ENCODE measurements around the gene TSPAN18. TPM values are rescaled to one million over a fixed set of nuclear protein-coding genes. Genes with fewer than 3 reads are reported as not detected.

TSPAN18 gene
- total RNA-seq, 1 donor: 5.8 TPM

DNA sequence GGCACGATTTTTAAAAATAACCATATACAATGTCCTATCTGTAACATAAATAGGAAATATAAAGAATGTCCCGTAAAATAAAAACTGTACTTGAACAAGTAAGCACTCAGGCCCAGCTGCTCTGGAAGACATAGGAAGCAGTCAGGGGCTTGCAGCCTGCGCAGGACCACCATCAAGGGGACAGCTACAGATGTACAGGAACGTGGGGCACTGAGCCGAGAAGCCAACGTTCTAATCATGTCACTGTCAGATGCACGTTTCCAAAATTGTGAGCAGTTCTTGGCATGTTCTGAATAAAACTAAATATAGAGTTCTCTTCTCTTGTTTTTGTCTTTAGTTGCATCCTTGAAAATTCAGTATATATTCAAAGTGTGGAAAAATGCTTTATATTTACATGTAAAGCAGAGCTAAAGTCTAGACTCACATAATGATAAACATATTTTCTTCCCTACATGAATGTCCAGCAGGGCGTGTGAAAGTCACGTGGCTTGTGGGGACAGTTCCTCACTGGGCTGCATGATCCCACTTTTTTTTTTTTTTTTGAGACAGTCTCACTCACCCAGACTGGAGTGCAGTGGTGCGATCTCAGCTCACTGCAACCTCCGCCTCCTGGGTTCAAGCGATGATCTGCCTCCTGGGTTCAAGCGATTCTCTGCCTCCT lies 28.4 kb upstream of the TSPAN18 start:
- Histone ChIP-seq H3K27me3 (ENCODE audit: insufficient read depth, low read length) (peaks cover 28% of the 10 kb centered on the region), H3K27ac (ENCODE audit: low read depth, low read length) (no peak overlapping the region), H3K4me2 (ENCODE audit: insufficient read depth, low read length) (no peak overlapping the region), H3K4me3 (ENCODE audit: insufficient read depth, low read length) (no peak overlapping the region), H2AFZ (ENCODE audit: low read length) (no peak overlapping the region), H3K9me3 (ENCODE audit: low read depth, low read length) (peaks cover 1% of the 10 kb centered on the region), H3K36me3 (ENCODE audit: insufficient read depth, low read length) (no peaks in the 10 kb centered on the region), H3K4me1 (ENCODE audit: insufficient read depth, low read length) (no peaks in the 10 kb centered on the region), H3K79me2 (ENCODE audit: insufficient read depth, low read length) (no peaks in the 10 kb centered on the region), H4K20me1 (ENCODE audit: insufficient read depth, low read length) (no peaks in the 10 kb centered on the region)
- DNase-seq (ENCODE audit: insufficient read length, low spot score, missing footprints): no peak
- TF ChIP-seq, protein P1, sequence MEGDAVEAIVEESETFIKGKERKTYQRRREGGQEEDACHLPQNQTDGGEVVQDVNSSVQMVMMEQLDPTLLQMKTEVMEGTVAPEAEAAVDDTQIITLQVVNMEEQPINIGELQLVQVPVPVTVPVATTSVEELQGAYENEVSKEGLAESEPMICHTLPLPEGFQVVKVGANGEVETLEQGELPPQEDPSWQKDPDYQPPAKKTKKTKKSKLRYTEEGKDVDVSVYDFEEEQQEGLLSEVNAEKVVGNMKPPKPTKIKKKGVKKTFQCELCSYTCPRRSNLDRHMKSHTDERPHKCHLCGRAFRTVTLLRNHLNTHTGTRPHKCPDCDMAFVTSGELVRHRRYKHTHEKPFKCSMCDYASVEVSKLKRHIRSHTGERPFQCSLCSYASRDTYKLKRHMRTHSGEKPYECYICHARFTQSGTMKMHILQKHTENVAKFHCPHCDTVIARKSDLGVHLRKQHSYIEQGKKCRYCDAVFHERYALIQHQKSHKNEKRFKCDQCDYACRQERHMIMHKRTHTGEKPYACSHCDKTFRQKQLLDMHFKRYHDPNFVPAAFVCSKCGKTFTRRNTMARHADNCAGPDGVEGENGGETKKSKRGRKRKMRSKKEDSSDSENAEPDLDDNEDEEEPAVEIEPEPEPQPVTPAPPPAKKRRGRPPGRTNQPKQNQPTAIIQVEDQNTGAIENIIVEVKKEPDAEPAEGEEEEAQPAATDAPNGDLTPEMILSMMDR (IDR thresholded peaks at IDR 0.05; ENCODE audit: extremely low read depth, low read depth, low read length): no peak

DNA sequence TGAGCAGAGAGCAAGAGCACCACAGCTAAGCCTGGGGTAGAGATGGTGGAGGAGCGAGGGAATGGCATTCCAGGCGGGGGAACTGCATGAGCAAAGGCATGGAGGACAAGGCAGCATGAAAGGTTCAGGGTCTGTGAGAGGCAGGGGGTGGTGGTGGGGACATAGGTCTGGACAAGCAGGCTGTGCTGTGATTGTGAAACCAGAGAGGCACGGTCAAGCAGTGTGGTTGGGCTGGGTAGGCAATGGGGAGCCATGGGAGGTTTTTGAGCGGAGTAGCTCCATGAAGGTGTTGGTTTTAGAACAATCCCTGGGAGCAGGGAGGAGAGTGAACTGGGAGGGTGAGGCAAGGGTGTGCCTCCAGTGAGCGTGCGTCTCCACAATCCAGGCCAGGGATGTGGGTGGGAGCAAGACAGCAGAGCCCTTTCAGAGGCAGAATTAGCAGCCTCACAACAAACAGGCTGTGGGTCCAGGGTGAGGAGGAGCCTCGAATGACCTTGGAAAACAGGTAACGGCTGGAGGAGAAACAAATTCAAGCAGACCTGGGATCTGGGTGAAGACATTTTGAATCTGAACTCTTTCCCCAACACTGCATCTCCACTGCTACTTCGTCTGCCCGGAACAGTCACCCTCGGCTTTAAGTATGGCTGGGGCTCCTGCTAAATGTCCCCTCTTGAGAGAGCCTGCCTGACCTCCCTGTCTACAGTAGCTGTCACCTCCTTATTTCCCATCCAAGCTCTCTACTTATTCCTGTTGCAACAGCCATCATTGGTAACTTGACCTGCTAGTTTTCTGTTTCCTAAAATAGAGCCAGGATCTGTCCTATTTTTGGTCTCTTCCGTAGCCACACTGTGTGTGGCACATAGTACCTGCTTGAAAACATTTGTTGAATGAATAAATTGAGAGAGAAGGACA lies 27.0 kb upstream of the TSPAN18 start:
- no peaks in the 10 kb centered on the region for H3K79me2 ChIP-seq (ENCODE audit: insufficient read depth, low read length)
- H3K4me3 ChIP-seq (ENCODE audit: insufficient read depth, low read length): no peak overlapping the region
- no peak for DNase-seq (ENCODE audit: insufficient read length, low spot score, missing footprints)
- no peak overlapping the region for H3K4me2 ChIP-seq (ENCODE audit: insufficient read depth, low read length)
- no peak overlapping the region for H3K27ac ChIP-seq (ENCODE audit: low read depth, low read length)
- TF ChIP-seq, protein P1 (IDR thresholded peaks at IDR 0.05; ENCODE audit: extremely low read depth, low read depth, low read length): no peak
- H3K9me3 ChIP-seq (ENCODE audit: low read depth, low read length): peaks cover 8% of the 10 kb centered on the region
- no peak overlapping the region for H2AFZ ChIP-seq (ENCODE audit: low read length)
- H4K20me1 ChIP-seq (ENCODE audit: insufficient read depth, low read length): no peaks in the 10 kb centered on the region
- H3K4me1 ChIP-seq (ENCODE audit: insufficient read depth, low read length): no peaks in the 10 kb centered on the region
- H3K27me3 ChIP-seq (ENCODE audit: insufficient read depth, low read length): peaks cover 28% of the 10 kb centered on the region
- no peaks in the 10 kb centered on the region for H3K36me3 ChIP-seq (ENCODE audit: insufficient read depth, low read length)

DNA sequence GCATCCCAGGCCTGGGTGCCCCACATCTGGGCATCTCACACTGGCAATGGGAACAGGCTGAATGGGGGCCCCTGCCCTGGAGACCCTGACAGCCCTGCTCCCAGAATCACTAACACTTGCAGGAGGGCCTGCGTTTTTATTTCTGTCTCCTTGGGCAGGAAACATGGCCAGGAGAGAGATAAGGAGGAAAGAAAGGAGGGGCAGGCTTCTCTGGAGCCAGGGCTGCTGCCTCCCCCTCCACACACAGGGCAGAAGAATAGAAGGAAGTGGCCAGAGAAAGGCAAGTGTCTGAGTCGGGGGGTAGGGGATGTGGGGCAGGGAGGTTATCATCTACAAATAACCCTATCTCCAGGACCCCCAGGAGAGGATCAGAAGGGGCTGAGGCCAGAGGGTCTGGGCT lies 25.5 kb upstream of the TSPAN18 start:
- Histone ChIP-seq H3K27ac (ENCODE audit: low read depth, low read length) (no peak overlapping the region), H3K4me1 (ENCODE audit: insufficient read depth, low read length) (no peaks in the 10 kb centered on the region), H3K9me3 (ENCODE audit: low read depth, low read length) (peaks cover 8% of the 10 kb centered on the region), H4K20me1 (ENCODE audit: insufficient read depth, low read length) (no peaks in the 10 kb centered on the region), H3K79me2 (ENCODE audit: insufficient read depth, low read length) (no peaks in the 10 kb centered on the region), H3K4me3 (ENCODE audit: insufficient read depth, low read length) (no peak overlapping the region), H3K27me3 (ENCODE audit: insufficient read depth, low read length) (peaks cover 22% of the 10 kb centered on the region), H3K36me3 (ENCODE audit: insufficient read depth, low read length) (no peaks in the 10 kb centered on the region), H3K4me2 (ENCODE audit: insufficient read depth, low read length) (no peak overlapping the region), H2AFZ (ENCODE audit: low read length) (no peak overlapping the region)
- TF ChIP-seq, protein P1 (IDR thresholded peaks at IDR 0.05; ENCODE audit: extremely low read depth, low read depth, low read length): no peak
- no peak for DNase-seq (ENCODE audit: insufficient read length, low spot score, missing footprints)

DNA sequence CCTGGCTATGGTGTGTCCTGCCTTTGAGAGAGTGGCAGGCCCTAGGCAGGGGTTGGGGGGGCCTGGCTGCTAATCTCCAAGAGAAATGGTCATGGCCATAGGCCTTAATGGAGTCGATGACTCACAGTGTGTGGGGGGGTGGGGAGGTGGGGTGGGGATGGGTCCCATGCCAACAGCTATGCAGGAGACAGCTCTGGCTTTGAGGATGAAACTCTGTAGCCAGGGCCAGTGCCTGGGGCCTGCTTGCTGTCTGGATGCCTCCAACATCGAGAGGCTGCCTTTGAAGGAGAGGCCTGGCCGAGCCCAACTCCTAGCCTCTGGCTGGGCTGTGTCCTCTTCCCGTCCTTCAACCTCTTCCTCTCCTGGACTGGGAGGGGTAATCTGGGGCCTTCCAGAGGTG lies 23.9 kb upstream of the TSPAN18 start:
- Histone ChIP-seq H3K79me2 (ENCODE audit: insufficient read depth, low read length) (no peaks in the 10 kb centered on the region), H3K27me3 (ENCODE audit: insufficient read depth, low read length) (peaks cover 22% of the 10 kb centered on the region), H3K36me3 (ENCODE audit: insufficient read depth, low read length) (no peaks in the 10 kb centered on the region), H4K20me1 (ENCODE audit: insufficient read depth, low read length) (no peaks in the 10 kb centered on the region), H3K4me1 (ENCODE audit: insufficient read depth, low read length) (peaks cover 6% of the 10 kb centered on the region), H2AFZ (ENCODE audit: low read length) (no peak overlapping the region), H3K4me3 (ENCODE audit: insufficient read depth, low read length) (no peak overlapping the region), H3K9me3 (ENCODE audit: low read depth, low read length) (peaks cover 8% of the 10 kb centered on the region), H3K27ac (ENCODE audit: low read depth, low read length) (no peak overlapping the region), H3K4me2 (ENCODE audit: insufficient read depth, low read length) (no peak overlapping the region)
- DNase-seq (ENCODE audit: insufficient read length, low spot score, missing footprints): no peak
- TF ChIP-seq, protein P1 (IDR thresholded peaks at IDR 0.05; ENCODE audit: extremely low read depth, low read depth, low read length): no peak
